Common myeloid progenitor, CD34-positive (primary cell): Measurements from ENCODE around the gene COQ6.

Experiments used
- CTCF ChIA-PET: fragments of 350-600 bp; sonication (Branson Sonifier 250); formaldehyde crosslinking; loops from one replicate; lab custom pipeline; 2021; ENCODE audit warnings: antibody characterized with exemption; lab: Charles Lee
- POLR2A ChIA-PET: fragments of 350-600 bp; sonication (Branson Sonifier 250); formaldehyde crosslinking; loops from one replicate; lab custom pipeline; 2021; ENCODE audit warnings: antibody characterized with exemption; lab: Charles Lee
- DNase-seq, 3 donors: peaks; one replicate each; pipeline versions ENCODE4 v3.0.0 to v3.0.0-alpha.2; 2013
- H3K27ac ChIP-seq, 2 experiments: 1 replicate in 1 of 2; 2 replicates in 1 of 2; pipeline ENCODE4 v1.7.0; 2013; ENCODE audit warnings: inconsistent platforms in 2 of 2, low read length in 2 of 2, mild to moderate bottlenecking in 2 of 2, low read depth in 1 of 2, moderate library complexity in 1 of 2; ENCODE audit not compliant: severe bottlenecking in 2 of 2, insufficient read depth in 1 of 2, poor library complexity in 1 of 2
- H3K27me3 ChIP-seq, 5 experiments: replicated peaks in 2 of 5; 1 replicate in 3 of 5; 2 replicates in 2 of 5; pipeline versions ENCODE4 v1.6.1 to v1.7.0; 2013; ENCODE audit warnings: low read length in 4 of 5, mild to moderate bottlenecking in 2 of 5, moderate library complexity in 2 of 5, inconsistent platforms in 1 of 5; ENCODE audit not compliant: insufficient read depth in 5 of 5, control insufficient read depth in 4 of 5
- H3K36me3 ChIP-seq, 4 experiments: 1 replicate in 2 of 4; 2 replicates in 2 of 4; pipeline versions ENCODE4 v1.6.1 to v1.7.0; 2013; ENCODE audit warnings: low read length in 3 of 4, control low read depth in 1 of 4, mild to moderate bottlenecking in 1 of 4; ENCODE audit not compliant: control insufficient read depth in 4 of 4, insufficient read depth in 4 of 4
- H3K4me1 ChIP-seq, 4 experiments: 1 replicate in 3 of 4; 2 replicates in 1 of 4; pipeline versions ENCODE4 v1.6.1 to v1.7.1; 2013; ENCODE audit warnings: low read length in 3 of 4, mild to moderate bottlenecking in 3 of 4, control low read depth in 1 of 4, inconsistent platforms in 1 of 4, moderate library complexity in 1 of 4; ENCODE audit not compliant: control insufficient read depth in 4 of 4, insufficient read depth in 4 of 4; ENCODE audit errors: control extremely low read depth in 1 of 4
- H3K4me3 ChIP-seq, 7 experiments: 1 replicate in 4 of 7; 2 replicates in 3 of 7; pipeline versions ENCODE4 v1.5.1 to v1.7.0; 2013; ENCODE audit warnings: mild to moderate bottlenecking in 7 of 7, low read length in 6 of 7, moderate library complexity in 6 of 7, inconsistent platforms in 2 of 7, low read depth in 2 of 7, control low read depth in 1 of 7; ENCODE audit not compliant: insufficient read depth in 4 of 7, control insufficient read depth in 1 of 7; ENCODE audit errors: extremely low read depth in 1 of 7
- H3K9me3 ChIP-seq, 5 experiments: 1 replicate in 4 of 5; 2 replicates in 1 of 5; pipeline versions ENCODE4 v1.6.1 to v1.7.1; 2013; ENCODE audit warnings: low read length in 4 of 5, mild to moderate bottlenecking in 2 of 5, inconsistent platforms in 1 of 5, low read depth in 1 of 5, moderate library complexity in 1 of 5; ENCODE audit not compliant: control insufficient read depth in 4 of 5, insufficient read depth in 2 of 5; ENCODE audit errors: control extremely low read depth in 1 of 5
- WGBS: methylation state at CpG from one replicate; pipeline ENCODE4 v1.1.5; 2013; ENCODE audit not compliant: insufficient coverage; 5-methylcytosine and 5-hydroxymethylcytosine counted together

Gene COQ6

GRCh38 chr14:74008843-74009499 lies 58.9 kb downstream of the COQ6 start:
- no peaks in the 10 kb centered on the region for H3K27me3 ChIP-seq
- no peak for DNase-seq
- H3K9me3 ChIP-seq: no peaks in the 10 kb centered on the region
- CTCF ChIA-PET: interaction anchor here (0.5 to 1.5 kb wide), 2 partner anchors 49 to 82 kb away, joined by 3 read pairs; no protein-coding TSS in a partner anchor
- no CpG with 5 or more reads among the region's 2 CpGs for WGBS
- H3K27ac ChIP-seq: no peak overlapping the region
- POLR2A ChIA-PET: no interaction called here
- no peaks in the 10 kb centered on the region for H3K4me1 ChIP-seq
- H3K4me3 ChIP-seq: no peak overlapping the region
- peaks cover 5 to 24% (median 18%) of the 10 kb centered on the region in 4 experiments for H3K36me3 ChIP-seq
